ENCODE data around the gene TNFRSF6B.

Gene TNFRSF6B

GRCh38 chr20:63687419-63688178 is 8.9 kb upstream of the TNFRSF6B start:
- no peak for TF ChIP-seq CTCF (IDR thresholded peaks at IDR 0.05; ENCODE audit: borderline replicate concordance, insufficient read depth, low read depth, low read length)

GRCh38 chr20:63688228-63689045 is 8.0 kb upstream of the TNFRSF6B start:
- no peak for TF ChIP-seq CTCF (IDR thresholded peaks at IDR 0.05; ENCODE audit: borderline replicate concordance, insufficient read depth, low read depth, low read length)

More at GRCh38 chr20:63687419-63688178, 8.9 kb upstream of the TNFRSF6B start:
- no peak overlapping the region for H3K4me3 ChIP-seq (ENCODE audit: low read depth, low read length)

DNA sequence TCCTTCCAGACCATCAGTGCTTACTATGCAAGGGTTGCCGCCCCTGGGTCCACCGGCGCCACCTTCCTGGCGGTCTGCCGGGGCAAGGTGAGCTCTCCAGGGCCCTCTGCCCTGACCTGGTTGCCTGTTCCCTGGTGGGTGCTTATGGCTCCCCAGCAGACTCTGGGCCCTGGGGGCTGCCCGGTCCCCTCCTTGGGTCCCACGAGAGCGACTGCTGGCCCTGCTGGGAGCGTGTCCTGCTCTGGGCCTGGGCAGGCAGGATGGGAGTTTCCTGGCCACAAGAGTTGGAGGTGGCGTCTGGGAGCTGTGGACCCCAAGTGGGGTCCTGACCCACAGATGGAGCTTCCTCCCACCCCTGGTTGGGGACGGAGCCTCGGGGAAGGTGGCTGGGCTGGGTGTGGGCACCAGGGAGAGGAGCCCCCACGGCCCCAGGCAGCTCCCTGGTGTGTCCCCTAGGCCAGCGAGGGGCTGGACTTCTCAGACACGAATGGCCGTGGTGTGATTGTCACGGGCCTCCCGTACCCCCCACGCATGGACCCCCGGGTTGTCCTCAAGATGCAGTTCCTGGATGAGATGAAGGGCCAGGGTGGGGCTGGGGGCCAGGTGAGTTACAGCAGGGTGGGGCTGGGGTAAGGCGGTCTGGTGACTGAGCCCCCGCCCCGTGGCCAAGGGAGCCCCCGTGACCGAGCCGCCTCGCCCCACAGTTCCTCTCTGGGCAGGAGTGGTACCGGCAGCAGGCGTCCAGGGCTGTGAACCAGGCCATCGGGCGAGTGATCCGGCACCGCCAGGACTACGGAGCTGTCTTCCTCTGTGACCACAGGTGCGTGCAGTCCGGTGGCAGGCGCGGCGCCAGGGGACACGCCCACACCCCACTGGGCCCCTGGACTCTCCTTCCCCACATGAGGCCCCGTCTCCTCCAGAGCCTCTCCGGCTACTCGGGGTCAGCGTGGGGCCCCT is 7.1 kb upstream of the TNFRSF6B start:
- H3K4me3 ChIP-seq (ENCODE audit: low read depth, low read length): no peak overlapping the region
- no peak for TF ChIP-seq CTCF (IDR thresholded peaks at IDR 0.05; ENCODE audit: borderline replicate concordance, insufficient read depth, low read depth, low read length)

More at GRCh38 chr20:63688228-63689045, 8.0 kb upstream of the TNFRSF6B start:
- H3K4me3 ChIP-seq (ENCODE audit: low read depth, low read length): no peak overlapping the region

GRCh38 chr20:63690003-63690897 is 6.2 kb upstream of the TNFRSF6B start:
- H3K4me3 ChIP-seq (ENCODE audit: low read depth, low read length): no peak overlapping the region
- TF ChIP-seq CTCF (IDR thresholded peaks at IDR 0.05; ENCODE audit: borderline replicate concordance, insufficient read depth, low read depth, low read length): no peak

GRCh38 chr20:63690898-63691710 is 5.3 kb upstream of the TNFRSF6B start:
- H3K4me3 ChIP-seq (ENCODE audit: low read depth, low read length): no peak overlapping the region
- TF ChIP-seq CTCF (IDR thresholded peaks at IDR 0.05; ENCODE audit: borderline replicate concordance, insufficient read depth, low read depth, low read length): no peak

Data from GM12875 (cell line).